ENCODE data around the gene KCNJ1.

Gene KCNJ1

DNA sequence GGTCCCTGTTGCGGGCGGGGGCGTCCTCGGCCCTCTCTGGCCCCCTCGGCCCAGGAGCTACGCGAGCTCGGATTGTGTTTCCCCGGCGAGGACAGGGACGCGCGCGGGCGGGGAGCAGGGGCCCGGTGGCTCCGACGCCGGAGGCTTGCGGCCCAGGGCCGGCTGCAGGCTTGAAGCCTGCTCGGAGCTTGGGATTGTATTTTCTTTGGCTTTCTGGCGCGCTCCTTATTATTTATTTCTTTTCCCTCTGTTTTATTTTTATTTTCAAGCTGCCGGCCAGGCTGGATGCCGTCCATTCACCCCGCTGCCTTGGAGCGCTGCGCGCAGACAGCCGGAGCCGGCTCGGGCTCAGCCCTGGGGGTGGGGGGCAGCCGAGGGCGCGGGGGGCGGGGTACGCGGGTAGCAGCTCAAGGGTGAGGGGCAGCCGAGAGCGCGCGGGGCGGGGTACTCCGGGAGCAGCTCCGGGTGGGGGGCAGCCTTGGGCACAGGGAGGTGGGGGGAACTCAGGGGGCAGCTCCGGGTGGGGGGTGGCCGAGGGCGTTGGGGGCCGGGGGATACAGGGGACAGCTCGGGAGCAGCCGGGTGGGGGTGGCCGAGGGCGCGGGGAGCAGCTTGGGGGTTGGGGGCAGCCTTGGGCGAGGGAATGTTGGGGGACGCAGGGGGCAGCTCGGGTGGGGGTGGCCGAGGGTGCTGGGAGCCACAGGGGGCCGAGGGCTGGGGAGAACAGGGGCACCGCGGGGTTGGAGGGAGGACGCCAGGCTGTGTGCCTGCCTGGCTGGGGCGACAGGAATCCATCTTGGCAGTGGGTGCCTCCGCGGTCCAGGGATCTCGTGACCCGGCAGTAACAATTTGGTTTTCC is 42.7 kb downstream of the KCNJ1 start:
- DNase-seq (ENCODE audit: low read depth, low spot score) = no peak
- H3K36me3 ChIP-seq (ENCODE audit: control insufficient read depth, insufficient read depth, low read length) = no peaks in the 10 kb centered on the region
- H3K27me3 ChIP-seq (ENCODE audit: control insufficient read depth, insufficient read depth, low read length) = no peaks in the 10 kb centered on the region
- H3K27ac ChIP-seq (ENCODE audit: low read length) = no peak overlapping the region
- WGBS (ENCODE audit: insufficient coverage, insufficient read length) = no CpG with 5 or more reads among the region's 68 CpGs
- no peaks in the 10 kb centered on the region for H3K9me3 ChIP-seq (ENCODE audit: control insufficient read depth, insufficient read depth, low read length)
- H3K4me3 ChIP-seq (ENCODE audit: low read length) = peak overlapping the region; percentile 18; the same call in 1 of the 2 replicates
- H3K4me1 ChIP-seq (ENCODE audit: control insufficient read depth, insufficient read depth, low read length) = peaks cover 5% of the 10 kb centered on the region; the same call in 1 of the 2 replicates

DNA sequence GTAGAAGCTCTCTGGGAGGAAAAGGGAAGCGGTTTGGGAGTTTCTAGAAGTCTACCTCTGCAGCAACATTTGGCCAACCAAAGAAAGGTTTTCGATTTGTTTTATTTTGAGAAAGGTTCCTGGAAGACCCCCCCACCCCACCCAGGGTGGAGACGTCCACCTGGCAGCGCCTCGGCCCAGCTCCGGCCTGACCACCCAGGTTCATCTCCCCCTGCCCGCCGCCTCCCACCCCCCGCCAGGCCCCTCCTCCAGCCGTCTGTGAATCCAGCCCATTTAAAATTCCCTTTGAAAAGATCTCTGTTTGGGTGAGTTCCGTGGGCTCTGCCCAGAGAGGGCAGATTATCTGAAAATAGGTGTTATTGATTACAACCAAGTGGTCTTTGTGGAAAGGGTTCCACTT is 43.3 kb downstream of the KCNJ1 start:
- Histone ChIP-seq H3K27ac (ENCODE audit: low read length) (no peak overlapping the region), H3K27me3 (ENCODE audit: control insufficient read depth, insufficient read depth, low read length) (no peaks in the 10 kb centered on the region), H3K9me3 (ENCODE audit: control insufficient read depth, insufficient read depth, low read length) (no peaks in the 10 kb centered on the region), H3K4me3 (ENCODE audit: low read length) (no peak overlapping the region; the same call in 1 of the 2 replicates), H3K36me3 (ENCODE audit: control insufficient read depth, insufficient read depth, low read length) (no peaks in the 10 kb centered on the region), H3K4me1 (ENCODE audit: control insufficient read depth, insufficient read depth, low read length) (peaks cover 8% of the 10 kb centered on the region; the same call in 1 of the 2 replicates)
- WGBS (ENCODE audit: insufficient coverage, insufficient read length) = no CpG with 5 or more reads among the region's 11 CpGs
- DNase-seq (ENCODE audit: low read depth, low spot score) = no peak

DNA sequence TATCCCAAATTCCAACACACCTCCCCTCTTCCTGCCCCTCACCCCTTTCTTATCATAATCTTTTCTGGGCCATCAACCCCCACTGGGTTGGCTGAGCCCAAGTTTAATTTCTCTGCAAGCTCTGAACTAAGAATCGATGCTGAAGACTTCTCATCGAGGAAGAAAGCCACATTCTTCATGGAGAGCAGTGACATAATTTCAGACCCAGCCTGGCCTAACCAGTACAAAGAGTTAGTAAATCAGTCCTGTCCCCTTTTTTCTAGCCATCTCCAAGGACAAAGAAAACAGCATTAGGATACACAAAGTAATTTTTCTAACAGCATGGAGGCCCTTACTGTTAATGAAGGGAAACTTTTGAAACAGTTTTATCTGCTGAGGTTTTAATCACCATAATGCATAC is 45.0 kb downstream of the KCNJ1 start:
- H3K4me3 ChIP-seq (ENCODE audit: low read length) = no peak overlapping the region
- no CpG with 5 or more reads among the region's 2 CpGs for WGBS (ENCODE audit: insufficient coverage, insufficient read length)
- no peaks in the 10 kb centered on the region for H3K9me3 ChIP-seq (ENCODE audit: control insufficient read depth, insufficient read depth, low read length)
- H3K36me3 ChIP-seq (ENCODE audit: control insufficient read depth, insufficient read depth, low read length) = no peaks in the 10 kb centered on the region
- H3K27me3 ChIP-seq (ENCODE audit: control insufficient read depth, insufficient read depth, low read length) = no peaks in the 10 kb centered on the region
- no peak overlapping the region for H3K27ac ChIP-seq (ENCODE audit: low read length)
- peaks cover 8% of the 10 kb centered on the region; the same call in 1 of the 2 replicates for H3K4me1 ChIP-seq (ENCODE audit: control insufficient read depth, insufficient read depth, low read length)
- no peak for DNase-seq (ENCODE audit: low read depth, low spot score)

DNA sequence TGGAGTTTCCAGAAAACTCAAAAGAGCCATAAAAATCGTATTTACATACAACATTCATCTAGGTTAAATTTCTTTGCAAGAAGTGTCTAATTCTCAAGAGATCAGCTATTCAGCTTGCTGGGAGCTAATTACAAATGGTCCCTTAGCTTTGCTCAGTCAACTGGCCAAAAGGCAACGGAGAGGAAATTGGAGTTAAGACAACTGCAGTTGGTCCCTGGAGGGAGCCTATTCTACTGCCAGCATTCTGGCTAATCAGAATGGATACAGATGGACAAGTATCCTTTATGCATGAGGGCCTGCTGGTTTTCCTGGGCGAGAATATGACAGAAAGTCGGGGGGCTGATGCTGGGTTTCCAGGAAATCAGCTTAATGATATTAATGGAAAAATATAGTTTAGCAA is 45.5 kb downstream of the KCNJ1 start:
- Histone ChIP-seq H3K9me3 (ENCODE audit: control insufficient read depth, insufficient read depth, low read length) (no peaks in the 10 kb centered on the region), H3K4me3 (ENCODE audit: low read length) (no peak overlapping the region), H3K36me3 (ENCODE audit: control insufficient read depth, insufficient read depth, low read length) (no peaks in the 10 kb centered on the region), H3K27me3 (ENCODE audit: control insufficient read depth, insufficient read depth, low read length) (no peaks in the 10 kb centered on the region), H3K4me1 (ENCODE audit: control insufficient read depth, insufficient read depth, low read length) (peaks cover 8% of the 10 kb centered on the region; the same call in 1 of the 2 replicates), H3K27ac (ENCODE audit: low read length) (no peak overlapping the region)
- no peak for DNase-seq (ENCODE audit: low read depth, low spot score)
- WGBS (ENCODE audit: insufficient coverage, insufficient read length) = no CpG with 5 or more reads among the region's 4 CpGs

DNA sequence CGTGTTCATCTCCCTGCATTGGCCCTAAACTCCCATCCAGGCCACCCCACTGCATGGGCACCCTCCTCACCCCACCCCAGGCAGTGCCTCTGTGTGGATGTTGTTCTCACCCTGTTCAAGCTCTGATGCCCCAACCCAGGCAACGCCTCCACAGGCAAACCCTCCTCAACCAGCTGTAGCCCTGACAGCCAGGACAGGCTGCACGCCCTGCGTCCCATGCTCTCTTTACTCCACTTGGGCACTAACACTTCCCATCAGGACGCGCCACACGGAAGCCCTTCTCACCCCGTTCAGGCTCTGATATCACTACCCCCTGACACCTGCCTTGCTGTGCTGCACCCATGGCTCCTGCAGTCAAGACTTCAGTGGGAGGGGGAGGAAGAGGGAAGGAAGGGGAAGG is 47.9 kb downstream of the KCNJ1 start:
- no peak for DNase-seq (ENCODE audit: low read depth, low spot score)
- Histone ChIP-seq H3K4me1 (ENCODE audit: control insufficient read depth, insufficient read depth, low read length) (peaks cover 10% of the 10 kb centered on the region; the same call in 1 of the 2 replicates), H3K36me3 (ENCODE audit: control insufficient read depth, insufficient read depth, low read length) (no peaks in the 10 kb centered on the region), H3K9me3 (ENCODE audit: control insufficient read depth, insufficient read depth, low read length) (no peaks in the 10 kb centered on the region), H3K4me3 (ENCODE audit: low read length) (no peak overlapping the region), H3K27me3 (ENCODE audit: control insufficient read depth, insufficient read depth, low read length) (no peaks in the 10 kb centered on the region), H3K27ac (ENCODE audit: low read length) (no peak overlapping the region)
- no CpG with 5 or more reads among the region's 8 CpGs for WGBS (ENCODE audit: insufficient coverage, insufficient read length)

DNA sequence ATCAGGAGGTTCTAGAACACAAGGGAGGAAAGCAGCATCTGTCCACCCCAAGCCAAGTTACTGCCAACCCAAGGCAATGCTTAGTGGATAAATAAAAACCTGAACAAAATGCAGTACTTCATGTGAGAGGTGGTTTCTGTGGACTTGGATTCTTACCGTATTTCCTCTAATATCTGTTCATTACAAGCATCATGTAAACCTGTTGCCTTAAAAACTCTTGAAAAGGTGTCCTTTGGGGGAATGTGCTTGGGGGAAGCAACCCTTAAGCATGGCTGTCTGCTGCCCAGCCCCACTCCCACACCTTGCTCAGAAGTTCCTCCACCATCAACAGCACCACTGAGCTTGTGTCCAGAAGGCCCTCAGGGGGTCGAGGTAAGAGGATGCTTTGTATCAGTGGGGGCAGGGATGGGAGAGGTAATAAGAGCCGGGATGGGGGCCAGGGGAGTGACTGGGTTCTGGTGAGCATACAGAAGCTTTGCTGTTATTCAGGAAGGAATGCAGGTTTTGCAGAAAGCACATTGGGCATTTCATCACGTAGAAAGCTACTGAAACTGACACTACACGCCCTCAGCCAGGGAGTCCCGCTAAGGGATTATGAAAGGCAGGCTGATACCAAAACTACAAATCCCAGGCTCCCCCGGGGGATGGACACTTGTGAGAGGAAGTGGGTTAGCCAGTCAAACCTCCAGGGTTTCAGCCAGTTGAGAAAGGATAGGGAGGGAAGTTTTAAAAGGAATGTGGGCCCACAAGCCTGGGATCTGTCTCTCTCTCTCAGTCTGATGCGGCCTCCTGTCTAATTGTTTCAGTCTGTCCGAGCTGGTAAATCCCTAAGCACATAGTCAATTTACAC is 52.0 kb downstream of the KCNJ1 start:
- Histone ChIP-seq H3K27ac (ENCODE audit: low read length) (no peak overlapping the region), H3K36me3 (ENCODE audit: control insufficient read depth, insufficient read depth, low read length) (no peaks in the 10 kb centered on the region), H3K27me3 (ENCODE audit: control insufficient read depth, insufficient read depth, low read length) (no peaks in the 10 kb centered on the region), H3K4me3 (ENCODE audit: low read length) (peak overlapping the region; percentile 33; the same call in 1 of the 2 replicates), H3K9me3 (ENCODE audit: control insufficient read depth, insufficient read depth, low read length) (no peaks in the 10 kb centered on the region), H3K4me1 (ENCODE audit: control insufficient read depth, insufficient read depth, low read length) (peaks cover 9% of the 10 kb centered on the region; the same call in 1 of the 2 replicates)
- WGBS (ENCODE audit: insufficient coverage, insufficient read length) = no CpG with 5 or more reads among the region's 9 CpGs
- peak; percentile 83 for DNase-seq (ENCODE audit: low read depth, low spot score)

DNA sequence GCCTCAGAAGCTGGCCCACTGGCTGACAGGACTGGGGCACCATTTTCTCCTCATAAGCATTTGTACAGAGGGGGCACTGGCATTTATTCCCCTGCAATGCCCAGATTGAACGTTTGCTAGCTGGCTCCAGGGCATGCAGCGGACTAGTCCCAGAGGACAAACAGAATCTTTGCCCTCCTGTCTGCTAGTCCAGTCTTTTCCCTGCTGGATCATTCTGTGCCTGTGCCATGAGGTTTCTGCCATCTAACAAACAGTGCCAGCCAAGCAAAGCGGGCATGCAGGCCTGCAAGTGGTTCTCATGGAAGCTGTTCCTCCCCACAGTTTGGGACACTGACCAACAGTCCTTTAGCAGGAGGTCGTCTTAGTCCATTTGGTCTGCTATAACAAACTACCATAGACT is 53.4 kb downstream of the KCNJ1 start:
- Histone ChIP-seq H3K9me3 (ENCODE audit: control insufficient read depth, insufficient read depth, low read length) (no peaks in the 10 kb centered on the region), H3K27ac (ENCODE audit: low read length) (no peak overlapping the region), H3K36me3 (ENCODE audit: control insufficient read depth, insufficient read depth, low read length) (no peaks in the 10 kb centered on the region), H3K4me3 (ENCODE audit: low read length) (no peak overlapping the region), H3K4me1 (ENCODE audit: control insufficient read depth, insufficient read depth, low read length) (peaks cover 4% of the 10 kb centered on the region; the same call in 1 of the 2 replicates), H3K27me3 (ENCODE audit: control insufficient read depth, insufficient read depth, low read length) (no peaks in the 10 kb centered on the region)
- no peak for DNase-seq (ENCODE audit: low read depth, low spot score)
- no CpG with 5 or more reads among the region's 4 CpGs for WGBS (ENCODE audit: insufficient coverage, insufficient read length)

DNA sequence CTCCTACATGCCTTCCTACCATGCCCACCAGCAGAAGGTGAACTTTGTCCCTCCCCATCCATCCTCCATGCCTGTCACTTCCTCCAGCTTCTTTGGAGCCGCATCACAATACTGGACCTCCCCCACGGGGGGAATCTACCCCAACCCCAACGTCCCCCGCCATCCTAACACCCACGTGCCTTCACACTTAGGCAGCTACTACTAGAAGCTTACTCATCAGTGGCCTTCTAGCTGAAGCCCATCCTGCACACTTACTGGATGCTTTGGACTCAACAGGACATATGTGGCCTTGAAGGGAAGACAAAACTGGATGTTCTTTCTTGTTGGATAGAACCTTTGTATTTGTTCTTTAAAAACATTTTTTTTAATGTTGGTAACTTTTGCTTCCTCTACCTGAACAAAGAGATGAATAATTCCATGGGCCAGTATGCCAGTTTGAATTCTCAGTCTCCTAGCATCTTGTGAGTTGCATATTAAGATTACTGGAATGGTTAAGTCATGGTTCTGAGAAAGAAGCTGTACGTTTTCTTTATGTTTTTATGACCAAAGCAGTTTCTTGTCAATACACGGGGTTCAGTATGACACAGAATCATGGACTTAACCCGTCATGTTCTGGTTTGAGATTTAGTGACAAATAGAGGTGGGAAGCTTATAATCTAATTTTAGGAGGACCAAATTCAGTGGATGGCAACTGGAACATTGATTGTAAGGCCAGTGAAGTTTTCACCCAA is 56.1 kb downstream of the KCNJ1 start:
- Histone ChIP-seq H3K4me3 (ENCODE audit: low read length) (no peak overlapping the region), H3K36me3 (ENCODE audit: control insufficient read depth, insufficient read depth, low read length) (no peaks in the 10 kb centered on the region), H3K27ac (ENCODE audit: low read length) (no peak overlapping the region), H3K9me3 (ENCODE audit: control insufficient read depth, insufficient read depth, low read length) (no peaks in the 10 kb centered on the region), H3K4me1 (ENCODE audit: control insufficient read depth, insufficient read depth, low read length) (peaks cover 4% of the 10 kb centered on the region; the same call in 1 of the 2 replicates), H3K27me3 (ENCODE audit: control insufficient read depth, insufficient read depth, low read length) (no peaks in the 10 kb centered on the region)
- DNase-seq (ENCODE audit: low read depth, low spot score) = no peak
- no CpG with 5 or more reads among the region's 8 CpGs for WGBS (ENCODE audit: insufficient coverage, insufficient read length)

DNA sequence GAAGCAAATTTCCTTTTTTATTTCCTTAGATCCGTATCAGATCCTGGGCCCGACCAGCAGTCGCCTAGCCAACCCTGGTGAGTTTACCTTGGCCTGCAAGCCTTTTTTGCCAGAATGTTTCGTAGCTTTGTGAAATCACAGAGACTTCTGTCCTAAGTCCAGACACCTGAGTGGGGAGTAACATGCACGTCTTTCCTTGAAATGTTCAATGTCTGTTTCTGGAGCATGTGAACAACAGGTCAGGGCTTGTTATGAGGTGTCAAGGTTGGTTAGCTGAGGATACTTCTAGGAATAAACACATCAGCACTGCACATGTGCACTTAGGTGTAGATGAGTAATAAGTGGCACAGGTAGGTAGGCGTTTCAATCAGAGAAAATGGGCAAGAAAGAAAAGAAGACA is 58.0 kb downstream of the KCNJ1 start:
- WGBS (ENCODE audit: insufficient coverage, insufficient read length) = no CpG with 5 or more reads among the region's 6 CpGs
- no peaks in the 10 kb centered on the region for H3K4me1 ChIP-seq (ENCODE audit: control insufficient read depth, insufficient read depth, low read length)
- no peaks in the 10 kb centered on the region for H3K9me3 ChIP-seq (ENCODE audit: control insufficient read depth, insufficient read depth, low read length)
- no peaks in the 10 kb centered on the region for H3K27me3 ChIP-seq (ENCODE audit: control insufficient read depth, insufficient read depth, low read length)
- no peak overlapping the region for H3K27ac ChIP-seq (ENCODE audit: low read length)
- DNase-seq (ENCODE audit: low read depth, low spot score) = no peak
- no peaks in the 10 kb centered on the region for H3K36me3 ChIP-seq (ENCODE audit: control insufficient read depth, insufficient read depth, low read length)
- no peak overlapping the region for H3K4me3 ChIP-seq (ENCODE audit: low read length)

DNA sequence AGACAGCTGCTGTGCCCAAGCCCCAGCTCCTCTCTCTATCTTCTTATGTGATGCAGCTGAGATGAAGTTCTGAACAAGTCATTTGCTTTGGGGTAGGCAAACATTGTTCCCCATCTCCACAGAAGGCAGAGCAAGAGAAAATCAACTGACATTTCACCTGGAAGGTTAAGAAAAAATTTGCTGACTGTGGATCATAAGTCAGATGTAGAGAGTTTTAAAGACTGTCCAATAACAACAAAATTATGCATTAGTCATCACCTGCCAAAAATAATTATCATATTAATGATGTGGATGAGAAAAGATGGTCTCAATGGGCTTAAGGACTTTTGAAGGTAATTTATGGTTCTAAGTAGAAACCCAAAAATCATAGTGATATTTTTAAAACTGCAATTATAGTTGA is 59.2 kb downstream of the KCNJ1 start:
- H3K27ac ChIP-seq (ENCODE audit: low read length) = no peak overlapping the region
- DNase-seq (ENCODE audit: low read depth, low spot score) = no peak
- no peaks in the 10 kb centered on the region for H3K36me3 ChIP-seq (ENCODE audit: control insufficient read depth, insufficient read depth, low read length)
- H3K27me3 ChIP-seq (ENCODE audit: control insufficient read depth, insufficient read depth, low read length) = no peaks in the 10 kb centered on the region
- H3K9me3 ChIP-seq (ENCODE audit: control insufficient read depth, insufficient read depth, low read length) = no peaks in the 10 kb centered on the region
- H3K4me3 ChIP-seq (ENCODE audit: low read length) = no peak overlapping the region
- H3K4me1 ChIP-seq (ENCODE audit: control insufficient read depth, insufficient read depth, low read length) = no peaks in the 10 kb centered on the region

Data from iPS DF 6.9 (cell line).